GM19025 (cell line): ENCODE data around the gene LGI2.
"Not testable (repeated sequence)": the region's sequence is repeated elsewhere in the genome, so short reads cannot be mapped to it uniquely, and the experiment has no call there.

Experiments
- ATAC-seq: cut with Tn5 transposase; IDR thresholded peaks from one replicate; pipeline ENCODE4 v1.9.1; 2021; ENCODE audit warnings: mild to moderate bottlenecking, low read depth, moderate library complexity; ENCODE audit not compliant: unreplicated experiment

LGI2 gene

DNA sequence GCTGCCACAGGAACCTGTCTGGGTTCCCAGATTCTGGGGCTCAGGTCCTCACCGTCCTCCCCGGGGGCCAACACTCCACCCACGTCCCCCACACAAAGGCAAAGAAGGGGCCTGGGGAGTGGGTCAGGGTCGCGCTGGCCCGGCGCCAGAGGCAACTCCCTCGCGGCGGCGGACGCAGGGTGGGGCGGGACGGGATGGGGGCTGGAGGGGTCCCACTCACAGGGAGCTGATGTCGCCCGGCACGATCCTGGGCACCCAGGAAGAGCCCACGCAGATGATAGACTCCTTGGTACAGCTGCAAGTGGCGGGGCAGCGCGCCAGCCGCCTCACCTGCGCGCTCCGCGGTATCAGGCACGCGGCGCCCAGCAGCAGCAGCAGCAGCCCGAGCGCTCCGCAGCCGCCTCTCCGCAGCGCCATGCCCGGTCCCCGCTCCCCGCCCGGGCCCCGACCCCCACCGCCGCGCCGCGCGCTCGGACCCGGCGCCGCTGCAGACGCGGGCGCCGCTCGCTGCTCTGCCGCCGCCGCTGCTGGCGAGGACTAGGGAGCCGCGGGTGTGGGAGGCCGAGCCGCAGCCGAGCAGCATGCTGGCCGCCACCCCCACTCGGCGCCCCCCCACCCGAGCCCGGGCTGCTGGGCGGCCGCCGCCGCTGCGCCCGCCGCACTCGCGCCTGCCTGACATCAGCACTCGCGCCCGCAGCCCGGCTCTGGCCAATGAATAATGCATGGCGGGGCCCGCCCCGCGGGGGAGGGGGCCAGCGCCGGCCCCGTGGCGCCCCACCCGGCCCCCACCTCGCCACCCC is at the start of gene LGI2:
Gene LGI2, minus strand, starts transcription at position 670 of the 800 bp plus-strand sequence. Its CDS starts 253 bp downstream, at position 417.
- ATAC-seq, result no peak

- no peak for ATAC-seq
These were observed 47.8 kb upstream of the LGI2 start for GRCh38 chr4:25078523-25078922.

DNA sequence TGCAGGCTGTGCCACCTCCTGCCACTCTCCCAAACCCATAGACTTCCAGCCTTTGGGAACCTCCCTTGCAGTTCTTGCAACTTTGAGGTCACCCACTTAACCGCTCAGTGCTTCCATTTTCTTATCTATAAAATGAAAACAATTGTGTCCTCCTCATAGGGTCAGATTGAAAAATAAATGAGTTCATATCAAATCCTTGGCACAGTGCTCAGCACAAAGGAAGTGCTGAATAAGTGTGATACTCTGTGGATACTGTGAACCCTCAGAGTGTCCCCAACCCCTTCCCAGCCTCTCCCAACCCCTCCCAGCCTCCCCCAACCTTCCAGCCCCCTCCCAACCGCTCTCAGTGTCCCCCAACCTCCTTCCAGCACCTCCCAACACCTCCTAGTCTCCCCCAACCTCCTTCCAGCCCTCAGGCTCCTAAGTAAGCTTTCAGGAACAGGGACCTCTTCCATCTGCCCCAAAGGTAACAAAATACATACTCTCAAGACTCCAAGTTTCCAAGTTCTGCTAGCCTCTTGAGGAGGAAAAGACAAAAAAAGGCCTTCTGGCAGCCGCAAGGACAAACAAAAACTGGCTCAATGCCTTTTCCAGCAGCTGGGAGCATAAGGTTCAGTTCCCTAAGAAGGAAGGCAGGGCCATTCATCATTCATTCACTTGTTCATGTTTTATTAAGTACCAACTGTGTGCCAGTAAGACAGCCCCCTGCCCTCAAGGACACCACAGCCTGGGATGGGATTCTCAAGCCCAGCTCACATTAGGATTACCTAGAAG is 46.1 kb upstream of the LGI2 start:
- ATAC-seq, result no peak

- ATAC-seq, result no peak
These were observed 45.1 kb upstream of the LGI2 start for GRCh38 chr4:25075851-25076250.

GRCh38 chr4:25075129-25075528 is 44.4 kb upstream of the LGI2 start:
- no peak for ATAC-seq

DNA sequence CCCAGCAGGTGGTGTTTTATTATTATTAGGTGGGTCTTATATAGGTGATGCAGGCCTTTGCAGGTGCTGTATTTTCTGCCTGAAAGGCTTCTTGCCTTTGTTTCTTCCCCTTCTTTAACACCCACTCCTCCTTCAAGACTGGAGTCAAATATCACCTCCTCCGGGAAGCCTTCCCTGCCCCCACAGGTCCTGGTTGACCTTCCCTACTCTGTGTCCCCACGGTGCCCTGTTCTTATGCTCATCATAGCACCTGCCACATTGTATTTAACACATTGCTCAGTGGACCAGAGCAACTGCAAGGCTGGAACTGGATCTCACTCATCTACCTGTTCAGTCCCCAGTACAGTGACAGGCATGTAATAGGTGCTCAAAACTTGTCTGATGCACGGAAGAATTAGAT is 39.8 kb upstream of the LGI2 start:
- no peak for ATAC-seq

DNA sequence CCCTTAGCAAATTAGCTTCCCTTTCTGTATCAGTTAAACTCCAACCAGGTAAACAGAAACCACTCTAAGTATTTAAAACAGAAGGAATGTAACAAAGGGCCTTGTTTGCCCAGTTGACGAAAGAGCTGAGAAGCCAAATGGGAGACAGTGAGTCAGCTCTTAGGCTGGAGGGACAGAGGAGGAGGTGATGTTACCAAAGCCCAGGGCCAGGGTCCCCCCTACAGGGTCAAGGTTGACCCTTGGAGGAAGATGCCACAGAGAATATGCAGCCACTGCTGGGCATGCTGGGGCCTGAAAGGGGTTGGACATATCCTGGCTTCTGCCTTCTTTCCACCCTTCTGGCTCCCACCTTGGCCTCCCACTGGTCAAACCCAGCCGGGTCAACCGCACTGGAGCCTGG is 38.3 kb upstream of the LGI2 start:
- no peak for ATAC-seq

GRCh38 chr4:25068386-25068785 is 37.6 kb upstream of the LGI2 start:
- ATAC-seq, result no peak

GRCh38 chr4:25065932-25066590 is 35.3 kb upstream of the LGI2 start:
- no peak for ATAC-seq

DNA sequence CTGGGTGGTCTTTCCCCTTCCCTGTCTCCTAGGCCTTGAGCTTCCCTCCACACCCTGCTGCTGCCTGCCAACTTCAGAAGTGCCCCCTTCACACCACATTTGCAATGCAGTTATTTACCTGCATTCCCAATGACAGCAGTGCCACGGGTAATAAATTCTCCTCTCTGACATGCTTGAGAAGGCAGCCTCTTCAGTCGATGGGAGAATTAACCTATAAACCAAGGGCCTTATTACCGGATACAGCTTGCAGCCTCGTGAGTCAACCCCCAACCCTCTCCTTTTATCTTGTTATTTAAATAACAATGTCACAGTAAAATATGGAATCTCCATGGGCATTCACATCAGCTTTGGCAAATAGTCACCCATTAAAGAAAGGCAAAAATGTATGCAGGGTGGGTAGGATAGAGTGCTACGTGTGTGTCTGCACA is 34.7 kb upstream of the LGI2 start:
- no peak for ATAC-seq

DNA sequence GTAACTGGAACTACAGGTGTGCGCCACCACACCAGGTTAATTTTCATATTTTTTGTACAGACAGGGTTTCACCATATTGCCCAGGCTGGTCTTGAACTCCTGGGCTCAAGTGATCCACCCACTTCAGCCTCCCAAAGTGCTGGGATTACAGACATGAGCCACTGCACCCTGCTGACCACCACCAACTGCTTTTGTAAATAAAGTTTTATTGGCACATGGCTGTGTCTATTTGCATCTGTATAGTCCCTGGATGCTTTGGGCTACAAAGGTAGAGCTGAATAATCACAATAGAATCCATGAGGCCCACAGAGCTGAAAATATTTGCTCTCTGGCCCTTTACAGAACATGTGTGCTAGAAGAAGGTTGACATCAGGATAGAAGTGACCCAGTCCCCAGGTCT is 33.7 kb upstream of the LGI2 start:
- ATAC-seq, result not testable (repeated sequence)

DNA sequence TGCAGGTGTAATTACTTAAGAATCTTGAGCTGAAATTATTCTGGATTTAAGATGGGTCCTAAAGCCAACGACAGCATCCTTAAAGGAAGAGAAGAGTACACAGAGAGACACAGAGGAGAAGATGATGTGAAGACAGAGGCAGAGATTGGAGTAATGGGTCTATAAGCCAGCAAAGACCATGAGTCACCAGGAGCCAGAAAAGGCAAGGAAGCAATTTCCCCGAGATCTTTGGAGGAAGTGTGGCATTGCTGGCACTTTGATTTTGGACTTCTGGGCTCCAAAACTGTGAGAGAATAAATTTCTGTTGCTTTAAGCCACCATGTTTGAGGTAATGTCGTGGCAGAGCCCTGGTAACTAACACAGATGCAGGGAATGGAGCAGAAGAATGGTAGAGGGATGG is 32.4 kb upstream of the LGI2 start:
- ATAC-seq, result no peak

GRCh38 chr4:25062098-25062497 is 31.4 kb upstream of the LGI2 start:
- ATAC-seq, result no peak

DNA sequence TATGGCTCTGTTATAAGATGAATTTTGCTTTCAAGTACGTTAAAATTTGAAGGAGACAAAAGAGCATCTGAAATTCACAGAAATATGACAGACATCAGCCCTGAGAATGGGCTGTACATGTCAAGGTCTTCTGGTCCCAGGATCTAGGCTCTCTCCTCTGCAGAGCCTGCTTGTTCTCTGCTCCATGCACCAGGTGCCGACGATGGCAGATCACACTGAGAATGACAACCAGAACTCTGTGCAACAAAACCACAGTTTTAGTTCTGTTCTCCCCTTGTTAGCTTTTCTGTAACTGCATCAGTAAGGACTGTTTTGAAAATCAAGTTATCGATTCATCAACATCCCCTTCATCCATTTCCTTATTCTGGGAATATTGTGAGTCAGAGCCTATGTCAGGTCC is 30.9 kb upstream of the LGI2 start:
- no peak for ATAC-seq

DNA sequence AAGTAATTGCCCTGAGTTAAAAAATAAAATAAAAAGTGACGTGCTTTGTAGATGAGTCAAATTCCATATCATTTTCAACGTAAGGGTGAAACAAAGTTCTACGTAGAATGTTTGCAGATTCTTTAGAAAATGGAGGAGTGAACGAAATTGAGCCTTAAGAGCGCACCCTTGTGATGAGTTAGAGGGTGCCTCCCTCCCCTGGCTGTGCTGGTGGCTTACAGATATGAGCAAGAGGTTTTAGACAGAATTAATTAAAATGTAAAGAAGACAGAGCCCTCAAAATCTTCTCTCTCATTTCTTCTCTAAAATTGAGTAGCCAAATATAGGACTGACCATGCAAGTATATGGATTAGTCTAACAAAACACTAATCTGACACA is 30.2 kb upstream of the LGI2 start:
- no peak for ATAC-seq

DNA sequence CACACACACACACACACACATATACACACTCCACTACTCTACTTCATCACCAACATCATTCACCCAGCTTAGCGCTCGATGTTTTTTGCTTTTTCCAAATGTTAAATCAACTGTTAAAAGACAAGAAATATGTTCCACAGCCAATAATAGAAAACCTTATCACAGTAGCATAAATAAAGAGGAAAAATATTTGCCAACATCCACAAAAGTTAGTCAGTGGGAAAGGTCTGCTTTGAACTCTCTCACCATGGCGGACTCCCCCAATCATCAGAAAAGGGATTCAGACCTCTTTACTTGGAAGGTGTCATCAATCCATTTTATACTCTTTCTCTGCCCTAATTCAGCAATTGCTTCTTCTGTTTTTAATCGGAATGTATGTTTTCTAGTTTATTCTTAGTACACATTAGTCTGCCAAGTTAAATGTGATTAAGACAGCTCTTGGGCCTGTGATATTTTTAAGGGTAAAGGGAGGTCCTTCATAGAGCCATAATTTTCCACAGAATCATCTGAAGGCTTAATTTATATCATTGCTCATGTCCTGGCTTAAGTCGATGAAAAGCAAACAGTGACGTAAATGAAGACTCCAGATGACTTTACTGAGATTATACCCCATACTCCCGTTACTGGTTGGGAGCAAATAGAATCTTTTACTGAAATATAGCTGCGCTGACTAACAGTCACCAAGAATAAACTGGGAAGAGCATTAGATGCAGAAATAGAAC is 29.7 kb upstream of the LGI2 start:
- ATAC-seq, result no peak

DNA sequence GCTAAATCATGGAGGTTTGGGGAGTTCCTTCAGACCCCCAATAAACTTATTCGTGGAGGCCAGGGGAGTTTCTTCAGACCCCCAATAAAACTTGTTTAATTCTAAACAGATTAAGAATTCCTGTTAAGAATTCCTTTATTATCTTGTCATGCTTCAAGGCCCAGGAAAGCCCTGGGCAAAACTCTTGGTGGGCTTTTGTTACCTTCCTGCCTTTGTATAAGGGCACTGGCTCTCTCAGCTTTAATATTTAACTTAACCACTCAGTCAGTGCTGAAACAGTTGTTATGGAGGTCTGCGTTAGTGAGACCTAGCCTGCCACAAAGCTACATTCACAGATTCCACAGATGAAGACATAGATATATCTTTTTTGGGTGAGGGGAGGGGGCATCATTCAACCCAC is 29.0 kb upstream of the LGI2 start:
- ATAC-seq, result no peak

DNA sequence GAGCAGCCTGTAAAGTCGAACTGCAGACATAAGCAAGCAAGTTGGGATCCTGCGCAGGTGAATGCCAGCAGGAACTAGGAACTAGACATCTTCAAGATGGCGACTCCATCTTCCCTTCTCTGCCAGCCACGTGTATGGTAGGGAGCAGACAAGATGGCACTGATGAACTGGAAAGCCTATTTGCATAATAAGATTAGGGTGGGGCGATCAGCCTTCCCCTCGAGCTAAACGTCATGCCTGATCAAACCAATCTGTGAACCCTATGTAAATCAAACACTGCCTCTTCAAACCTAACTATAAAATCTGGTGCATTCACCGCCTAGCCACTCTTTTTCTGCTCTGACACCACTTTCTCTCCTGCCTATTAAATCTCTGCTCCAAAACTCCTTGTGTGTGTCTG is 28.1 kb upstream of the LGI2 start:
- ATAC-seq, result no peak

DNA sequence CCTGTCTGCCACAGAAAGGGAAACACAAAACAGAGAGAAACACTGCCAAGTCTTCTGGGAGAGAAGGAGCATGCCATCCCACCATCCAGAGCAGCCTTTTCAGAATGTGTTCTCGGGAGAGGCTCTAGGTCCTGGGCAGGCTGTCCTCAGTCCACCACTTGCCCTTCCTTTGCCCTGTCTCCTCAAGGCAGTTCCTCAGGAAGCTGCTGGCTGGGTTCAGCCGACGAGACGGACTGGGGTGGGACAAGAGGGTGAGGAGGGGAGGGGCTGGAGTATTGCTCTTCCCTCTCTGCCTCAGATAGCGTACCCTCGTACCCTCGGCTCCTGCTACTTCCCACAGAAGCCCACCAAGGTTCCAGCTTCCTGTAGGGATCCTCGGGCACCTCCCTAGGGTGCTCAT is 26.6 kb upstream of the LGI2 start:
- no peak for ATAC-seq

- not testable (repeated sequence) for ATAC-seq
These were observed 21.3 kb upstream of the LGI2 start for GRCh38 chr4:25052037-25052436.

- no peak for ATAC-seq
These were observed 20.8 kb upstream of the LGI2 start for GRCh38 chr4:25051534-25051933.
